CD4-positive, alpha-beta memory T cell (primary cell): Measurements from ENCODE around the gene TRAIP. TPM values are rescaled to one million over a fixed set of nuclear protein-coding genes. Genes with fewer than 3 reads are reported as not detected.

ENCODE experiments used
- CTCF ChIA-PET: fragments of 350-600 bp; sonication (Branson Sonifier 250); formaldehyde crosslinking; loops from one replicate; lab custom pipeline; 2021; ENCODE audit warnings: inconsistent platforms; ENCODE audit not compliant: partially characterized antibody; lab: Charles Lee
- POLR2A ChIA-PET: fragments of 350-600 bp; sonication (Branson Sonifier 250); formaldehyde crosslinking; loops from one replicate; lab custom pipeline; 2021; ENCODE audit not compliant: partially characterized antibody; lab: Charles Lee
- DNase-seq, 5 donors: peaks; one replicate each; pipeline versions ENCODE4 v3.0.0 to v3.0.0-alpha.2; 2020 to 2022; ENCODE audit warnings: mixed read lengths in 1 of 5
- H3K27ac ChIP-seq: one replicate; pipeline ENCODE4 v1.7.0; 2013; ENCODE audit warnings: low read depth, low read length
- H3K27me3 ChIP-seq: 2 replicates; pipeline ENCODE4 v1.7.0; 2013; ENCODE audit warnings: mild to moderate bottlenecking, low read length, moderate library complexity; ENCODE audit not compliant: insufficient read depth
- H3K36me3 ChIP-seq: 2 replicates; pipeline ENCODE4 v1.7.0; 2013; ENCODE audit warnings: mild to moderate bottlenecking, low read length, moderate library complexity; ENCODE audit not compliant: insufficient read depth
- H3K4me1 ChIP-seq: 2 replicates; pipeline ENCODE4 v1.7.0; 2013; ENCODE audit warnings: mild to moderate bottlenecking, low read length, moderate library complexity; ENCODE audit not compliant: insufficient read depth
- H3K4me3 ChIP-seq, 2 donors: one replicate each; pipeline ENCODE4 v1.7.0; 2013; ENCODE audit warnings: low read length in 2 of 2, mild to moderate bottlenecking in 1 of 2
- H3K9me3 ChIP-seq, 2 donors: one replicate each; pipeline ENCODE4 v1.7.0; 2013; ENCODE audit warnings: low read length in 2 of 2, control low read depth in 1 of 2; ENCODE audit not compliant: control insufficient read depth in 1 of 2
- H3K27ac Mint-ChIP-seq, 7 donors: one replicate each; pipeline ENCODE4 v1.8.0; 2020 to 2021; ENCODE audit warnings: mixed read lengths in 7 of 7, mild to moderate bottlenecking in 6 of 7, inconsistent platforms in 3 of 7, moderate library complexity in 3 of 7
- H3K27me3 Mint-ChIP-seq, 2 donors: one replicate each; pipeline ENCODE4 v1.8.0; 2020 to 2021; ENCODE audit warnings: mixed read lengths in 2 of 2
- H3K36me3 Mint-ChIP-seq, 2 donors: one replicate each; pipeline ENCODE4 v1.8.0; 2020 to 2021; ENCODE audit warnings: mixed read lengths in 2 of 2, inconsistent platforms in 1 of 2, mild to moderate bottlenecking in 1 of 2
- H3K4me1 Mint-ChIP-seq, 4 donors: one replicate each; pipeline ENCODE4 v1.8.0; 2020 to 2021; ENCODE audit warnings: mixed read lengths in 4 of 4, mild to moderate bottlenecking in 1 of 4
- H3K4me3 Mint-ChIP-seq, 8 donors: one replicate each; pipeline ENCODE4 v1.8.0; 2020 to 2021; ENCODE audit warnings: mixed read lengths in 8 of 8, mild to moderate bottlenecking in 7 of 8, moderate library complexity in 6 of 8, inconsistent platforms in 3 of 8
- H3K9me3 Mint-ChIP-seq, 8 donors: one replicate each; pipeline ENCODE4 v1.8.0; 2020 to 2021; ENCODE audit warnings: mixed read lengths in 8 of 8, mild to moderate bottlenecking in 5 of 8, inconsistent platforms in 3 of 8, moderate library complexity in 1 of 8
- intact Hi-C: fragments of 100-400 bp; cut with micrococcal nuclease; formaldehyde crosslinking; loops from one replicate; pipeline ENCODE4 v1.15.1; 2023
- polyA plus RNA-seq, 2 donors: library from polyadenylated mRNA; unstranded; fragments of 300-500 nt; fragmentation: Illumina TruSeq; gene quantifications; one replicate each; pipeline ENCODE4 v1.2.3, GENCODE V29; 2021
- total RNA-seq, 2 experiments: library from RNA; stranded (reverse); gene quantifications; one replicate each; pipeline ENCODE4 v1.2.3, GENCODE V29; 2021

The TRAIP gene
- total and polyA plus RNA-seq, 4 experiments from 2014 or later = 1.0 to 6.7 (median 3.2) TPM

DNA sequence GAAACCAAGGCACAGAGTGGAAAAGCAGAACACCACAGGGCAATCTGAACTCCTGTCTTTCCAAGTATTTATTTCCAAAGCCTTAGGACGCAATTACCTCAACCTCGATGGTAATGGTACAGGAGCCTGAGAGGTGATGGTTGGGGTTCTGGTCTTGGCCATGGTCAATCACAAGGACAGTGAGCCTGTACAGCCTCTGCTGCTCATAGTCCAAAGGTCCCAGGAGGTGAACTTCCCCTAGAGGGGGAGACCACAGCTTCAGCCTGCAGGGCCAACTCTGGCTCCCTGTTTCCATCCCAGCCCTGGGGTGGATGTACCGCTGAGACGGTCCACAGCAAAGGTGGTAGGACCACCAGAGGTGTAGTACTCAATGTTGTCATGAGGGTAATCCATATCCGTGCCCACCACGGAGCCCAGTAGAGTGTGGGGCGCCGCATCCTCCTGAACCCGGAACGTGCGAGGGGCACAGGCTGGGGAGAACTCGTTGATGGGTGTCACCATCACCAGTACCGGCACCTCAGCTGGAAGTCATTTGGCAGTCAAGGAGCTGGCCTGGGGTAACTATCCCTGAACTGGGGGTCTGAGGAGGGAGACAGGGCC is 62.8 kb downstream of the TRAIP start:
- H3K4me3 Mint-ChIP-seq = no peak overlapping the region
- intact Hi-C loops = no loop called here
- Histone ChIP-seq H3K4me3 (no peak overlapping the region), H3K4me1 (peaks cover 4% of the 10 kb centered on the region), H3K9me3 (no peaks in the 10 kb centered on the region), H3K36me3 (no peaks in the 10 kb centered on the region), H3K27ac (no peak overlapping the region), H3K27me3 (no peaks in the 10 kb centered on the region)
- peaks cover 3 to 7% (median 5%) of the 10 kb centered on the region in 4 donors for H3K4me1 Mint-ChIP-seq
- H3K36me3 Mint-ChIP-seq = peaks cover 0 to 2% of the 10 kb centered on the region in 2 donors
- H3K27ac Mint-ChIP-seq = no peak overlapping the region
- no peak for DNase-seq
- peaks cover 0 to 4% (median 0%) of the 10 kb centered on the region in 8 donors for H3K9me3 Mint-ChIP-seq
- POLR2A ChIA-PET = no interaction called here
- peaks cover 2% of the 10 kb centered on the region in 2 donors for H3K27me3 Mint-ChIP-seq
- CTCF ChIA-PET = no interaction called here

DNA sequence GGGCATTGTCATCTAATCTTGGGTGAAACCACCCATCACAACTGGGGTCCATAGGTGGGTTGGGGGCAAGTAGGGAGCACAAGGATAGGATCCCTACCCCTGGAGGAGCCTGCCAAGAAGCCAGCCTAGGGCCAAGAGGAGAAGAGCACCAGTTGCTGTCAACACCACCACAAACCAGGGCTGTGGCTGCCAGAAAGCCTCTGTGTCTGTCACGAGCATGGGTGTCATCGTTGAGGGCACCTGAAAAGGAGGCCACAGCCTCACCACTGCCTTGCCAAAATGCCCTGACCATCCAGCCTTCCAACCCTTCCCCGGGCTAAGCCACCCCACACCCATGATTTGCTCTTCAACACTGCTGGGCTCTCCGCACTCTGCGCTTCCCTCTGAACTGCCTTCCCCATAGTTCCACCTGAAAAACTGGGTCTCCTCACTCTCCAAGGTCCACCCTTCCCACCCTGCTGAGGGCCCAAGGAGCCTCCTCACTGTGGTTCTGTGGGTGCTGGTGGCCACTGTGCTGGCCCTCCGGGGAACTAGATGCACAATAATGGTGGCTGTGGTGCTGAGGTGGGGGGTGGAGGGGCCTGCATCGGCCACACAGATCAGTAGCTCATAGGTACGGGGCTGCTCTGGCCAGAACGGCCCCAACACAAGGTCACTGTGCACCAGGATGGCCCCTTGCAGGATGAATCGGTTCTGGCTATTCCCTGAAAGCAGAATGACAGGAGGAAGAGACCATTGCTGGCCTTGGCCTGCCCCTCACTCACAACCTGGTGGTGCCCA is 63.8 kb downstream of the TRAIP start:
- intact Hi-C loops = no loop called here
- Mint-ChIP-seq H3K27me3 (peaks cover 2% of the 10 kb centered on the region in 2 donors), H3K4me3 (no peak overlapping the region), H3K9me3 (peaks cover 0 to 4% (median 0%) of the 10 kb centered on the region in 8 donors), H3K4me1 (peaks cover 3 to 7% (median 5%) of the 10 kb centered on the region in 4 donors), H3K36me3 (peaks cover 0 to 2% of the 10 kb centered on the region in 2 donors), H3K27ac (no peak overlapping the region)
- H3K9me3 ChIP-seq = no peaks in the 10 kb centered on the region
- H3K36me3 ChIP-seq = no peaks in the 10 kb centered on the region
- no peak overlapping the region for H3K27ac ChIP-seq
- no peak overlapping the region for H3K4me3 ChIP-seq
- POLR2A ChIA-PET = no interaction called here
- CTCF ChIA-PET = no interaction called here
- no peak for DNase-seq
- H3K4me1 ChIP-seq = peaks cover 4% of the 10 kb centered on the region
- H3K27me3 ChIP-seq = no peaks in the 10 kb centered on the region

DNA sequence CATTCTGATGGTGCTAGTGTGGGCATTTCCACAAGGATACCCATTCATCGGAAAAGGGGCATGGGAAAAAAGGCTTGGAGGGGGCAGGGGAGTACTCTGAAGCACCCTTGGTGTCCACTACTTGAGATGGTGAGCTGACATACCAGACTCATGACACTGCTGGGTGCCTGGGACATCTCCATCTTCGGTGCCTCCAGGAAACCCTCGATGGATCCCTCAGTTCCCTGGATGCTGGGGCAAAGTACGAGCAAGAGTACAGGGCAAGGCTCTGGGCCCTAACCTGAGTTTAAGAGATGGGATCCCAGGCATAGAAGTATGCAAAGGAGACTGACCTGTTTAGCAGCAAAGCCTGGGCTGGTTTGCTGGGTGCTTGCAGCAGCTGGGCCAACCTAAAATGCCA is 64.8 kb downstream of the TRAIP start:
- no peaks in the 10 kb centered on the region for H3K27me3 ChIP-seq
- no peaks in the 10 kb centered on the region for H3K9me3 ChIP-seq
- H3K4me3 Mint-ChIP-seq = no peak overlapping the region
- no peak overlapping the region for H3K4me3 ChIP-seq
- ChIA-PET POLR2A (interaction anchor here (1.4 kb wide), 1 partner anchor 12 kb away, joined by 3 read pairs; no protein-coding TSS in a partner anchor), CTCF (interaction anchor here (1.0 kb wide), 1 partner anchor 11 kb away, joined by 3 read pairs; no protein-coding TSS in a partner anchor)
- H3K27me3 Mint-ChIP-seq = peaks cover 0 to 2% of the 10 kb centered on the region in 2 donors
- peaks cover 6 to 15% (median 11%) of the 10 kb centered on the region in 4 donors for H3K4me1 Mint-ChIP-seq
- H3K27ac ChIP-seq = no peak overlapping the region
- peaks cover 12% of the 10 kb centered on the region for H3K4me1 ChIP-seq
- intact Hi-C loops = no loop called here
- H3K9me3 Mint-ChIP-seq = peaks cover 0 to 4% (median 0%) of the 10 kb centered on the region in 8 donors
- H3K27ac Mint-ChIP-seq = no peak overlapping the region
- H3K36me3 Mint-ChIP-seq = peaks cover 0 to 4% of the 10 kb centered on the region in 2 donors
- DNase-seq = no peak
- no peaks in the 10 kb centered on the region for H3K36me3 ChIP-seq

DNA sequence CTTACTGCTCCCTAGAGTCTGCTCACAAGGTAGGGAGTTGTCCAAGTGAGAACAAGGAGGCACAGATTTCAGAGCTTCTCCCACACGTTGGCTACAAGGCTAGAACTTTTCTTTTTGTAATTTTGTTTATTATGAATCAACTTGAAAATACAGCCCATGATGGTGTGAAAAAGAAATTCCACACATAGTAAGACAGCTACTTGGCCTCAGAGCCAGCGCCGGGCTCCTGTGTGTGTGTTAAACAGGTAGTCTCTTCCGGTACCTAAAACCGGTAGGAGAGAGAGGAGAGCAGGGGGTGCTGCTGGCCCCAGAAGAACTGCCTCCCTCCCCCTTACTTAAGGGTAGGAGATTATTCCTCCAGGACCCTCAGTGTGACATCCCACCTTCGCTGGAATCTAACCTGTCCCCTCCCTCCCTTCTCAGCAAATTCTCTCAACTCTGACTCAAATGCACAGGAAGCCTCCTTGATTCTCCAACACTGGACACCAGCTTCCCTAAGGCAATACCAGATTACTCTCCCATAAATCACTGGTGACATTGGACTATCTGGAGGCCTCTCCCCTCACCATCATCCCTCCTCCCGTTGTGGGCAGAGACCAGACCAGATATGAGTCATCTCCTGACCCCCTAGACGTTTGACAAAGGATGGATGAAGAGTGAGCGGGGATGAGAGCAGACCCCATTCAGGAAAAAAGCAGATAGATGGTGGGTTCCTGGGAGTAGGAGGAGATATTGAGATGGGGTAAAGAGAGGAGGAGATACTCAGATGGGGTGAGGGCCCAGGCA is 65.5 kb downstream of the TRAIP start:
- Mint-ChIP-seq H3K9me3 (peaks cover 0 to 4% (median 0%) of the 10 kb centered on the region in 8 donors), H3K36me3 (peaks cover 0 to 6% of the 10 kb centered on the region in 2 donors), H3K4me3 (no peak overlapping the region), H3K27me3 (peaks cover 0 to 2% of the 10 kb centered on the region in 2 donors), H3K27ac (peak overlapping the region in 4 of 7 donors; percentile 4 to 95 (median 16)), H3K4me1 (peaks cover 6 to 17% (median 13%) of the 10 kb centered on the region in 4 donors)
- DNase-seq = no peak
- Histone ChIP-seq H3K9me3 (no peaks in the 10 kb centered on the region), H3K27ac (no peak overlapping the region), H3K4me1 (peaks cover 12% of the 10 kb centered on the region), H3K36me3 (no peaks in the 10 kb centered on the region), H3K4me3 (no peak overlapping the region), H3K27me3 (no peaks in the 10 kb centered on the region)
- POLR2A ChIA-PET = interaction anchor here (1.4 kb wide), 1 partner anchor 13 kb away, joined by 3 read pairs; no protein-coding TSS in a partner anchor
- CTCF ChIA-PET = interaction anchor here (1.0 to 1.2 kb wide), 2 partner anchors 11 to 12 kb away, joined by 3 read pairs; no protein-coding TSS in a partner anchor
- intact Hi-C loops = no loop called here

DNA sequence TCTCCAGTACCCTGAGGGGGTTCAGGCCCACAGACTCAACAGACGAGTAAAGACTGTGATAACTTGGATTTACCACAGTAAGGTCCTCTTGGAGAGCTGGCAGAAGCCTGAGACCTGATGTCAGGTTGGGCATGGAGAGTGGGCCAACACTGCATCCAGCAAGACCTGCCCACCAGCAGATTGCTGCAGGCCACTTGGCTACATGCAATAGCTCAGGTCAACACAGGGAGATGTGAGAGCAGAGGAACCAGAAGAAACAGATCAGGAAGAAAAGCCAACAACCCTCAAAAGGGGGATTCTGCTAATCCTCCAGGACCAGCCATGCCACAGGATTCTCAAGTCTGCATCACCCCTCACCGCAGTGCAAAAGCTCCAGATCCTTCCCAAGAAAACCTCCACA is 68.3 kb downstream of the TRAIP start:
- peaks cover 0 to 4% (median 0%) of the 10 kb centered on the region in 8 donors for H3K9me3 Mint-ChIP-seq
- H3K27ac Mint-ChIP-seq = peak overlapping the region in 5 of 7 donors; percentile 22 to 82 (median 46)
- H3K4me1 Mint-ChIP-seq = peaks cover 17 to 44% (median 27%) of the 10 kb centered on the region in 4 donors
- H3K27me3 Mint-ChIP-seq = peaks cover 0 to 2% of the 10 kb centered on the region in 2 donors
- POLR2A ChIA-PET = interaction anchor here (1.0 to 3.5 kb wide), 2 partner anchors 16 to 69 kb away, joined by 4 to 46 read pairs; partner anchors contain the start of genes AMIGO3 and INKA1
- no peak overlapping the region for H3K27ac ChIP-seq
- H3K4me3 ChIP-seq = no peak overlapping the region
- CTCF ChIA-PET = interaction anchor here (3.0 to 3.7 kb wide), 2 partner anchors 14 to 51 kb away, joined by 12 to 20 read pairs; partner anchors contain the start of gene INKA1
- H3K4me3 Mint-ChIP-seq = no peak overlapping the region
- no peaks in the 10 kb centered on the region for H3K27me3 ChIP-seq
- H3K36me3 ChIP-seq = no peaks in the 10 kb centered on the region
- intact Hi-C loops = loop anchor here (5.0 kb wide), 1 partner anchor 69 kb away; the partner anchor contains the start of gene TRAIP
- peaks cover 27% of the 10 kb centered on the region for H3K4me1 ChIP-seq
- no peak for DNase-seq
- no peaks in the 10 kb centered on the region for H3K9me3 ChIP-seq
- peaks cover 6 to 15% of the 10 kb centered on the region in 2 donors for H3K36me3 Mint-ChIP-seq

DNA sequence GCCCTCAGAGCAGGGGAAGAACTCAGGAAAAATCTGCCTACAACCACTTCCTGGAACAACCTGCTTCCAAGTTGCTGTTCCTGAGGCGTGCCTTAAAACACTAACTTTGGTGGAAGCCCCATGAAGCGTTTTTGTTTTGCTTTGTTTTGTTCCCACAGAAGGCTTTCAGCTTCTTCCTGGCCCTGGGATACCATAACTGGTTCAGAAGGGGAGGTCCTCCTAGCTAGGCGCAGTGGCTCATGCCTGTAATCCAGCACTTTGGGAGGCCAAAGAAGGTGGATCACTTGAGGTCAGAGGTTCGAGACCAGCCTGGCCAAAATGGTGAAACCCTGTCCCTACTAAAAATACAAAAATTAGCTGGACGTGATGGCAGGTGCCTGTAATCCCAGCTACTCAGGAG is 68.8 kb downstream of the TRAIP start:
- POLR2A ChIA-PET = interaction anchor here (0.7 to 3.5 kb wide), 5 partner anchors 16 to 152 kb away, joined by 4 to 46 read pairs (median 4); partner anchors contain the start of genes AMIGO3, INKA1, MON1A and RBM6
- Histone ChIP-seq H3K27me3 (no peaks in the 10 kb centered on the region), H3K4me1 (peaks cover 27% of the 10 kb centered on the region), H3K36me3 (no peaks in the 10 kb centered on the region), H3K9me3 (no peaks in the 10 kb centered on the region), H3K27ac (no peak overlapping the region), H3K4me3 (peak overlapping the region in 1 of 2 donors; percentile 89)
- peaks cover 0 to 2% of the 10 kb centered on the region in 2 donors for H3K27me3 Mint-ChIP-seq
- intact Hi-C loops = loop anchor here (5.0 kb wide), 1 partner anchor 70 kb away; the partner anchor contains the start of gene TRAIP
- DNase-seq = no peak
- CTCF ChIA-PET = interaction anchor here (3.0 to 3.7 kb wide), 2 partner anchors 15 to 51 kb away, joined by 12 to 20 read pairs; partner anchors contain the start of gene INKA1
- peaks cover 0 to 4% (median 0%) of the 10 kb centered on the region in 8 donors for H3K9me3 Mint-ChIP-seq
- peaks cover 6 to 15% of the 10 kb centered on the region in 2 donors for H3K36me3 Mint-ChIP-seq
- peak overlapping the region; percentile 98 to 99 (median 99) for H3K27ac Mint-ChIP-seq
- peaks cover 17 to 45% (median 27%) of the 10 kb centered on the region in 4 donors for H3K4me1 Mint-ChIP-seq
- peak overlapping the region in 5 of 8 donors; percentile 13 to 96 (median 92) for H3K4me3 Mint-ChIP-seq
